ENCODE data around the gene DDC. TPM values are rescaled to one million over a fixed set of nuclear protein-coding genes. Genes with fewer than 3 reads are reported as not detected.

DDC gene
- total and polyA plus RNA-seq, 2 donors (not counting 3 experiments of a cell fraction or from before 2014, with no cell fraction given) = not detected

- intact Hi-C loops (cut with micrococcal nuclease) = no loop called here
- no peak overlapping the region for H3K9ac ChIP-seq (replicated peaks; ENCODE audit: extremely low read depth, insufficient read depth, low read length)
- H3K27ac ChIP-seq (ENCODE audit: insufficient read depth, low read depth, low read length) = no peak overlapping the region
- ChIA-PET CTCF (no interaction called here), POLR2A (no interaction called here)
- no peaks in the 10 kb centered on the region for H3K79me2 ChIP-seq (ENCODE audit: control insufficient read depth, insufficient read depth, low read length)
- DNase-seq (ENCODE audit: low read depth, low spot score) = no peak
- no peaks in the 10 kb centered on the region for H3K9me3 ChIP-seq (replicated peaks; ENCODE audit: control insufficient read depth, insufficient read depth, low read length)
- FAIRE-seq = no peak
- H3K4me2 ChIP-seq (ENCODE audit: insufficient read depth, low read length) = no peak overlapping the region
- H3K9me1 ChIP-seq (replicated peaks; ENCODE audit: control insufficient read depth, extremely low read depth, insufficient read depth, low read length) = no peaks in the 10 kb centered on the region
- no peak for TF ChIP-seq FOS (IDR thresholded peaks at IDR 0.05; ENCODE audit: borderline replicate concordance, insufficient read depth, low read length)
- no peak for TF ChIP-seq MAX (IDR thresholded peaks at IDR 0.05; ENCODE audit: insufficient read depth, insufficient read length)
- TF ChIP-seq POLR2AphosphoS5 (IDR thresholded peaks at IDR 0.05; ENCODE audit: insufficient read depth, low read depth, low read length) = no peak
- TF ChIP-seq POLR2A (IDR thresholded peaks at IDR 0.05; ENCODE audit: low read depth, low read length) = no peak
- TF ChIP-seq CTCF (IDR thresholded peaks at IDR 0.05; ENCODE audit: extremely low read depth in 1 of 2, insufficient read depth in 1 of 2, low read depth in 1 of 2, low read length in 2 of 2) = no peak
- no peak for TF ChIP-seq JUN (IDR thresholded peaks at IDR 0.05; ENCODE audit: borderline replicate concordance, insufficient read depth, insufficient read length, low read depth)
- TF ChIP-seq EZH2 (IDR thresholded peaks at IDR 0.05; ENCODE audit: borderline replicate concordance, low read depth, low read length, severe bottlenecking) = no peak
- no peak for TF ChIP-seq MYC (IDR thresholded peaks at IDR 0.05; ENCODE audit: low read depth, low read length)
- TF ChIP-seq GATA2 (IDR thresholded peaks at IDR 0.05; ENCODE audit: insufficient read depth, insufficient read length, low read depth, low read length) = no peak
- no peaks in the 10 kb centered on the region for H3K4me1 ChIP-seq (ENCODE audit: control insufficient read depth, extremely low read depth, insufficient read depth, low read length)
- H3K27me3 ChIP-seq (ENCODE audit: control insufficient read depth in 2 of 2, insufficient read depth in 2 of 2, low read length in 2 of 2) = peaks cover 0 to 10% of the 10 kb centered on the region in 2 experiments
- BruUV-seq (replicated peaks) = no TSS peak
- H4K20me1 ChIP-seq (replicated peaks; ENCODE audit: control insufficient read depth, extremely low read depth, insufficient read depth, low read length) = no peaks in the 10 kb centered on the region
- no peaks in the 10 kb centered on the region for H3K36me3 ChIP-seq (ENCODE audit: control insufficient read depth in 2 of 2, extremely low read depth in 1 of 2, insufficient read depth in 2 of 2, low read length in 2 of 2)
- dilution Hi-C loops (cut with MboI; ENCODE audit: extremely low pct_ligation_motif_present, low sequenced_read_pairs) = no loop called here
- no peak overlapping the region for H3K4me3 ChIP-seq (replicated peaks in 1 of 3; ENCODE audit: insufficient read depth in 1 of 3, low read depth in 1 of 3, low read length in 3 of 3)
- H2AFZ ChIP-seq (ENCODE audit: low read depth, low read length) = no peak overlapping the region
Observed at GRCh38 chr7:50567715-50568261, 2.6 kb upstream of the DDC start.
